ENCODE results near the gene SLC19A1. TPM values are rescaled to one million over a fixed set of nuclear protein-coding genes. Genes with fewer than 3 reads are reported as not detected.

Gene SLC19A1
- total RNA-seq, 4 donors from 2014 or later, result 1.8 to 9.6 (median 2.1) TPM

GRCh38 chr21:45457832-45458172 lies 84.4 kb downstream of the SLC19A1 start:
- H3K4me3 ChIP-seq, result no peak overlapping the region

GRCh38 chr21:45457161-45457831 lies 84.9 kb downstream of the SLC19A1 start:
- H3K27ac ChIP-seq, result no peak overlapping the region
- H3K9me3 ChIP-seq, result no peaks in the 10 kb centered on the region
- ATAC-seq, result no peak
- no peak for DNase-seq
- no peak overlapping the region for H3K4me3 ChIP-seq
- intact Hi-C loops (cut with DNase I; ENCODE audit: low total_unique reads) (no loop called here), in situ Hi-C loops (cut with MboI; ENCODE audit: low sequenced_read_pairs in 4 of 4) (no loop called here)
- no peaks in the 10 kb centered on the region for H3K4me1 ChIP-seq
- TF ChIP-seq POLR2A (IDR thresholded peaks at IDR 0.05), result no peak
- no peak for TF ChIP-seq CTCF (IDR thresholded peaks at IDR 0.05 in 4 of 5, conservative IDR thresholded peaks at IDR 0.05 in 1 of 5)
- peaks cover 13 to 16% (median 14%) of the 10 kb centered on the region in 3 donors for H3K27me3 ChIP-seq
- H3K36me3 ChIP-seq, result no peaks in the 10 kb centered on the region

More at GRCh38 chr21:45457832-45458172, 84.4 kb downstream of the SLC19A1 start:
- Histone ChIP-seq H3K4me1 (no peaks in the 10 kb centered on the region), H3K9me3 (no peaks in the 10 kb centered on the region), H3K27ac (no peak overlapping the region), H3K36me3 (no peaks in the 10 kb centered on the region), H3K27me3 (peaks cover 14 to 16% (median 14%) of the 10 kb centered on the region in 3 donors)
- DNase-seq (no peak), ATAC-seq (no peak)
- no peak for TF ChIP-seq CTCF (IDR thresholded peaks at IDR 0.05 in 4 of 5, conservative IDR thresholded peaks at IDR 0.05 in 1 of 5)
- TF ChIP-seq POLR2A (IDR thresholded peaks at IDR 0.05), result no peak
- intact Hi-C loops (cut with DNase I; ENCODE audit: low total_unique reads), result no loop called here
- in situ Hi-C loops (cut with MboI; ENCODE audit: low sequenced_read_pairs in 4 of 4), result no loop called here

GRCh38 chr21:45456584-45457160 lies 85.6 kb downstream of the SLC19A1 start:
- TF ChIP-seq POLR2A (IDR thresholded peaks at IDR 0.05) (no peak), CTCF (IDR thresholded peaks at IDR 0.05 in 4 of 5, conservative IDR thresholded peaks at IDR 0.05 in 1 of 5) (no peak)
- H3K4me1 ChIP-seq, result no peaks in the 10 kb centered on the region
- DNase-seq (no peak), ATAC-seq (no peak)
- intact Hi-C loops (cut with DNase I; ENCODE audit: low total_unique reads), result no loop called here
- H3K27me3 ChIP-seq, result peaks cover 13 to 16% (median 14%) of the 10 kb centered on the region in 3 donors
- H3K9me3 ChIP-seq, result no peaks in the 10 kb centered on the region
- no peaks in the 10 kb centered on the region for H3K36me3 ChIP-seq
- in situ Hi-C loops (cut with MboI; ENCODE audit: low sequenced_read_pairs in 4 of 4), result no loop called here
- no peak overlapping the region for H3K27ac ChIP-seq
- H3K4me3 ChIP-seq, result peak overlapping the region in 2 of 4 donors; percentile 3 to 39

- H3K27me3 ChIP-seq, result peaks cover 13 to 16% (median 14%) of the 10 kb centered on the region in 3 donors
- H3K36me3 ChIP-seq, result no peaks in the 10 kb centered on the region
- in situ Hi-C loops (cut with MboI; ENCODE audit: low sequenced_read_pairs in 4 of 4) (no loop called here), intact Hi-C loops (cut with DNase I; ENCODE audit: low total_unique reads) (no loop called here)
- TF ChIP-seq CTCF (IDR thresholded peaks at IDR 0.05 in 4 of 5, conservative IDR thresholded peaks at IDR 0.05 in 1 of 5) (no peak), POLR2A (IDR thresholded peaks at IDR 0.05) (no peak)
- H3K9me3 ChIP-seq, result no peaks in the 10 kb centered on the region
- H3K4me1 ChIP-seq, result no peaks in the 10 kb centered on the region
- H3K4me3 ChIP-seq, result peak overlapping the region; percentile 3 to 39 (median 24)
- no peak for ATAC-seq
- H3K27ac ChIP-seq, result no peak overlapping the region
- DNase-seq, result no peak
Observed at GRCh38 chr21:45455674-45456583, 86.3 kb downstream of the SLC19A1 start.
